Calu3 (cell line): ENCODE data around the gene NUB1. TPM values are rescaled to one million over a fixed set of nuclear protein-coding genes. Genes with fewer than 3 reads are reported as not detected.

Experiments
- BruUV-seq: library from RNA; stranded (reverse); fragments of 400-500 nt; replicated peaks from 2 replicates; lab custom pipeline; 2021; lab: Mats Ljungman, UMichigan
- CTCF ChIA-PET: fragments of 300-600 bp; sonication (Branson Sonifier 250); formaldehyde crosslinking; loops from one replicate; lab custom pipeline; 2022; ENCODE audit warnings: antibody characterized with exemption; lab: Charles Lee
- DNase-seq: peaks from one replicate; pipeline ENCODE4 v3.0.0; 2022
- H3K27ac Mint-ChIP-seq: one replicate; pipeline ENCODE4 v1.8.0; 2022; ENCODE audit warnings: mixed read lengths; ENCODE audit not compliant: unreplicated experiment
- H3K27me3 Mint-ChIP-seq: one replicate; pipeline ENCODE4 v1.8.0; 2022; ENCODE audit warnings: mixed read lengths; ENCODE audit not compliant: unreplicated experiment
- H3K36me3 Mint-ChIP-seq: one replicate; pipeline ENCODE4 v1.8.0; 2022; ENCODE audit warnings: mild to moderate bottlenecking, moderate library complexity, mixed read lengths; ENCODE audit not compliant: insufficient read depth, unreplicated experiment
- H3K4me1 Mint-ChIP-seq: one replicate; pipeline ENCODE4 v1.8.0; 2022; ENCODE audit warnings: mild to moderate bottlenecking, low read depth, mixed read lengths; ENCODE audit not compliant: unreplicated experiment
- H3K4me3 Mint-ChIP-seq: one replicate; pipeline ENCODE4 v1.8.0; 2022; ENCODE audit warnings: mild to moderate bottlenecking, low read depth, moderate library complexity, mixed read lengths; ENCODE audit not compliant: unreplicated experiment
- H3K9me3 Mint-ChIP-seq: one replicate; pipeline ENCODE4 v1.8.0; 2022; ENCODE audit warnings: low read depth, mixed read lengths; ENCODE audit not compliant: unreplicated experiment
- intact Hi-C: fragments of 100-400 bp; cut with micrococcal nuclease; formaldehyde crosslinking; loops from one replicate; pipeline ENCODE4 v1.10.0; 2022; ENCODE audit not compliant: unreplicated experiment
- total RNA-seq: library from RNA; stranded (reverse); gene quantifications from 2 replicates; pipeline ENCODE4 v1.2.3, GENCODE V29; 2022
- TF ChIP-seq, protein P1 (sequence below): fragments of 200-600 bp; IDR thresholded peaks from one replicate; pipeline ENCODE4 v1.8.0; 2022; ENCODE audit warnings: antibody characterized with exemption; ENCODE audit not compliant: unreplicated experiment

The NUB1 gene
- total RNA-seq, 1 experiment from 2014 or later = 56.2 TPM

DNA sequence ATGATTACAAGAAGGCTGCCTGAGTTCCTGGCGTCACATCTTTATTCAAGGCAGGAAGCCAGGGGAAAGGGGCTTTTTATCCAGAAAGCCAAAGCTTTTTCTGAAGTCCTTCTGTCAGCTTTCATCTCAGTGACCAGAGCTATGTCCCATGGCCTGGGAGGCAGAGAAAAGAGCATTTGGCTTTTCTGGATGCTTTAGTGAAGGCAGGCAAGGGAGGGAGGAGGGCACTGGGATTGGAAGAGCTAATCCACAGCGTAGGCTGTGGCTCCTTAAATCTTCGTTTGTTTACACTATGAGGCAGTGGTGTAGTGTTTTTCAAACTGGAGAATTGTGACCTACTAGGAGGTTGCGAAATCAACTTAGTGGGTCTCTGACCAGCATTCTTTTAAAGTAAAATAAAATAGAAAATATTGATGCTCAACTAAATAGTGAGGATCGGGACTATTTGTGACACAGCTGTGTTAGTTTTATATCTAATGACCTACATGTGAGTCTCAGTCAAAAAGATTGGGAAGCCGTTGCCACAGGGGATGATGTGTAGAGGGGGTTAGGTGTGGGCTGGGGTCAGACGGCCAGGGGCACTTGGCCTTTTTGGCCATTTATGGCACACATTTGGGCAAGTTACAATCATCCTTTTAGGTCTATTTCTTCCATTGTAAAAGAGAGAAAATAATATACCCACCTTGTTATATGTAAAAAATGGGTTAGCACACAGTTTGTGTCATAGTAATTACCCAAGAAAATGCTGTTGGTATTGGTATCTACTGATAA is 84.2 kb downstream of the NUB1 start:
- no peak overlapping the region for H3K27ac Mint-ChIP-seq
- peaks cover 9% of the 10 kb centered on the region for H3K9me3 Mint-ChIP-seq
- TF ChIP-seq, protein P1, sequence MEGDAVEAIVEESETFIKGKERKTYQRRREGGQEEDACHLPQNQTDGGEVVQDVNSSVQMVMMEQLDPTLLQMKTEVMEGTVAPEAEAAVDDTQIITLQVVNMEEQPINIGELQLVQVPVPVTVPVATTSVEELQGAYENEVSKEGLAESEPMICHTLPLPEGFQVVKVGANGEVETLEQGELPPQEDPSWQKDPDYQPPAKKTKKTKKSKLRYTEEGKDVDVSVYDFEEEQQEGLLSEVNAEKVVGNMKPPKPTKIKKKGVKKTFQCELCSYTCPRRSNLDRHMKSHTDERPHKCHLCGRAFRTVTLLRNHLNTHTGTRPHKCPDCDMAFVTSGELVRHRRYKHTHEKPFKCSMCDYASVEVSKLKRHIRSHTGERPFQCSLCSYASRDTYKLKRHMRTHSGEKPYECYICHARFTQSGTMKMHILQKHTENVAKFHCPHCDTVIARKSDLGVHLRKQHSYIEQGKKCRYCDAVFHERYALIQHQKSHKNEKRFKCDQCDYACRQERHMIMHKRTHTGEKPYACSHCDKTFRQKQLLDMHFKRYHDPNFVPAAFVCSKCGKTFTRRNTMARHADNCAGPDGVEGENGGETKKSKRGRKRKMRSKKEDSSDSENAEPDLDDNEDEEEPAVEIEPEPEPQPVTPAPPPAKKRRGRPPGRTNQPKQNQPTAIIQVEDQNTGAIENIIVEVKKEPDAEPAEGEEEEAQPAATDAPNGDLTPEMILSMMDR = no peak
- no peak overlapping the region for H3K4me3 Mint-ChIP-seq
- intact Hi-C loops = no loop called here
- CTCF ChIA-PET = interaction anchor here (1.1 kb wide), 1 partner anchor 34 kb away, joined by 3 read pairs; no protein-coding TSS in a partner anchor
- peaks cover 16% of the 10 kb centered on the region for H3K27me3 Mint-ChIP-seq
- peaks cover 17% of the 10 kb centered on the region for H3K4me1 Mint-ChIP-seq
- BruUV-seq = no TSS peak
- no peak for DNase-seq
- H3K36me3 Mint-ChIP-seq = peaks cover 7% of the 10 kb centered on the region

DNA sequence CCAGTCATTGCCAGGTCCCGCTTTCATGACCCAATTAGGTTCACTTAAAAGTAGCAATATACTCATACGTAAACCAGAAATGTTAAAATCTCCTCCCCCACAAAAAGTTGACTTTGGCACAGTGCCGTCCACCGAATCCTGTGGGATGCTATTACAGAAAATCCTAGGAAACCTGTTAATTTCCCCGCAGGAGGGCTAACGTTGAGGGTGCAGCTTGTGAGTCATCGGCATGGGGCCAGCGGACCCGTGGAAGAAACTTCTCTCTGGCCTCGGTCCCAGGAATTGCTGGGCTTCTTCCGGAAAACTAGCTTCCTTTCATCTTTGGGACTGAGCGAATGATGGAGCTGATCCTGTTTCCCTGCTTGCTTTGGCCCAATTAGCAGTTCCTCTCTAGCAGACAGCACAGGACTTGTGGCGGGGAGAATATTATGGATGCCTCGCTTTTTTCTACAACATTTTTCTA is 84.9 kb downstream of the NUB1 start:
- H3K4me3 Mint-ChIP-seq = peak overlapping the region; percentile 3
- intact Hi-C loops = no loop called here
- peaks cover 11% of the 10 kb centered on the region for H3K27me3 Mint-ChIP-seq
- CTCF ChIA-PET = interaction anchor here (1.1 kb wide), 1 partner anchor 33 kb away, joined by 3 read pairs; no protein-coding TSS in a partner anchor
- H3K36me3 Mint-ChIP-seq = peaks cover 7% of the 10 kb centered on the region
- peaks cover 17% of the 10 kb centered on the region for H3K4me1 Mint-ChIP-seq
- DNase-seq = peak; percentile 46
- H3K9me3 Mint-ChIP-seq = peaks cover 9% of the 10 kb centered on the region
- BruUV-seq = no TSS peak
- TF ChIP-seq, protein P1 = no peak
- H3K27ac Mint-ChIP-seq = no peak overlapping the region

- Mint-ChIP-seq H3K4me1 (peaks cover 17% of the 10 kb centered on the region), H3K9me3 (peaks cover 6% of the 10 kb centered on the region), H3K27ac (no peak overlapping the region), H3K27me3 (peaks cover 5% of the 10 kb centered on the region), H3K36me3 (peaks cover 7% of the 10 kb centered on the region), H3K4me3 (peak overlapping the region; percentile 3)
- intact Hi-C loops = no loop called here
- no TSS peak for BruUV-seq
- CTCF ChIA-PET = interaction anchor here (1.1 kb wide), 1 partner anchor 33 kb away, joined by 3 read pairs; no protein-coding TSS in a partner anchor
- TF ChIP-seq, protein P1 = no peak
- DNase-seq = no peak
Observed at GRCh38 chr7:151426904-151427704, 85.5 kb downstream of the NUB1 start.

DNA sequence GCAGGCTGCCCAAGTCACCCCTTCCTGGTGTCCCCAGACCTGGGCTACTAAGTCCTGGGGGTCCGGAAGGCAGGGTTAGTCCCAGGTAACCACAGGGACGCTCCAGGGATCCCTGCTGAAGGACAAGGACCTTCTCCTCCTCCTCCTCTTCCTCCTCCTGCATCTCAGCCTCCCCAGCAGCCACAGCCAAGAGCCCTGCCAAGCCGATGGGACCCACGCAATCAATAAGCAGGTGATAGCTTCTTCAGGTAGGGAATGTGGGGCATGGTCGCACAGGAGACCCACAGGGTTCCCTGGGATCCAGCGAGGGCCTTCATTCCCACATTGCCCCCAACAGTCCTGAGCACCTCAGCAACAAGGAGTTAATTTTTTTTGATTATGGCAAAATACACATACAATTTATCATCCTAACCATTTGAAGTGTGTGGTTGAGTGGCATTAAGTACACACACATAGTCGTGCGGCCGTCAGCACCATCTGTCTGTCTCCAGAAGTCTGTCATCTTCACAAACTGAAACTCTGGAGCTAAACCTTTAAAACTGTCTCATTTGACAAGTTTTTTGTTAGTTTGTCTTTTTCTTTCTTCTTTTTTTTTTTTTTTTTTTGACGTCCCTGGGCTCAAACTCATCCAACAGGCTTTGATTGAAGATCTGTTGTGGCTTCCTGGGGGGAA is 86.2 kb downstream of the NUB1 start:
- Mint-ChIP-seq H3K27ac (no peak overlapping the region), H3K36me3 (peaks cover 7% of the 10 kb centered on the region), H3K4me3 (no peak overlapping the region), H3K27me3 (peaks cover 2% of the 10 kb centered on the region), H3K9me3 (no peaks in the 10 kb centered on the region), H3K4me1 (peaks cover 17% of the 10 kb centered on the region)
- BruUV-seq = no TSS peak
- TF ChIP-seq, protein P1 = no peak
- intact Hi-C loops = no loop called here
- no peak for DNase-seq
- CTCF ChIA-PET = no interaction called here
